Fibroblast of lung (primary cell): ENCODE results near the gene VAMP4. TPM values are rescaled to one million over a fixed set of nuclear protein-coding genes. Genes with fewer than 3 reads are reported as not detected.
"Not testable (repeated sequence)": the region's sequence is repeated elsewhere in the genome, so short reads cannot be mapped to it uniquely, and the experiment has no call there.

Experiments
- DNase-seq, 2 donors: peaks; one replicate each; pipeline versions ENCODE4 v3.0.0 to v3.0.0-alpha.2; 2010; ENCODE audit warnings: low read depth in 2 of 2
- H2AFZ ChIP-seq: 2 replicates; pipeline ENCODE4 v1.5.1; 2012; ENCODE audit warnings: low read length, control low read depth, inconsistent platforms
- H3K27ac ChIP-seq: 2 replicates; pipeline ENCODE4 v1.5.1; 2011; ENCODE audit warnings: low read length, control low read depth; ENCODE audit not compliant: insufficient read depth
- H3K27me3 ChIP-seq: 2 replicates; pipeline ENCODE4 v1.5.1; 2011; ENCODE audit warnings: mild to moderate bottlenecking, low read length; ENCODE audit not compliant: control insufficient read depth, insufficient read depth
- H3K36me3 ChIP-seq: 2 replicates; pipeline ENCODE4 v1.5.1; 2011; ENCODE audit warnings: low read length; ENCODE audit not compliant: control insufficient read depth, insufficient read depth
- H3K4me1 ChIP-seq: 2 replicates; pipeline ENCODE4 v1.5.1; 2011; ENCODE audit warnings: low read length; ENCODE audit not compliant: control insufficient read depth, insufficient read depth; ENCODE audit errors: extremely low read depth
- H3K4me2 ChIP-seq: 2 replicates; pipeline ENCODE4 v1.5.1; 2011; ENCODE audit warnings: low read length, control low read depth; ENCODE audit not compliant: insufficient read depth; ENCODE audit errors: extremely low read depth
- H3K4me3 ChIP-seq, 4 experiments: fragments of 200-600 bp in 1 of 4; sonication (generic) in 1 of 4; replicated peaks in 1 of 4; 2 replicates each; pipeline ENCODE4 v1.5.1; 2011 to 2016; ENCODE audit warnings: low read length in 4 of 4, low read depth in 3 of 4, mild to moderate bottlenecking in 3 of 4, control low read depth in 2 of 4, inconsistent platforms in 1 of 4, mixed read lengths in 1 of 4; ENCODE audit not compliant: insufficient read depth in 1 of 4; ENCODE audit errors: control extremely low read depth in 1 of 4
- H3K79me2 ChIP-seq: 2 replicates; pipeline ENCODE4 v1.5.1; 2012; ENCODE audit warnings: mild to moderate bottlenecking, low read length, inconsistent platforms; ENCODE audit not compliant: control insufficient read depth, insufficient read depth
- H3K9ac ChIP-seq: 2 replicates; pipeline ENCODE4 v1.5.1; 2011; ENCODE audit warnings: mild to moderate bottlenecking, low read length, control low read depth; ENCODE audit not compliant: insufficient read depth
- H3K9me3 ChIP-seq: 2 replicates; pipeline ENCODE4 v1.5.1; 2012; ENCODE audit warnings: low read depth, low read length; ENCODE audit not compliant: control insufficient read depth, insufficient read depth
- H4K20me1 ChIP-seq: 2 replicates; pipeline ENCODE4 v1.5.1; 2011; ENCODE audit warnings: low read length; ENCODE audit not compliant: control insufficient read depth, insufficient read depth; ENCODE audit errors: extremely low read depth
- CTCF ChIP-seq, 2 donors: IDR thresholded peaks in 1 of 2; conservative IDR thresholded peaks in 1 of 2; 1 replicate in 1 of 2; 2 replicates in 1 of 2; pipeline ENCODE4 v1.5.1; 2011 to 2012; ENCODE audit warnings: low read length in 2 of 2, control low read depth in 1 of 2, inconsistent platforms in 1 of 2, low read depth in 1 of 2, mild to moderate bottlenecking in 1 of 2
- EZH2 ChIP-seq: IDR thresholded peaks from 2 replicates; pipeline ENCODE4 v1.5.1; 2012; ENCODE audit warnings: low read length, control low read depth, mild to moderate bottlenecking; ENCODE audit errors: missing control alignments
- polyA plus RNA-seq, 2 donors: library from polyadenylated mRNA; depleted of rRNA in 1 of 2; stranded (reverse) in 1 of 2; unstranded in 1 of 2; fragments of >200 nt; gene quantifications; 2 replicates each; pipeline ENCODE4 v1.2.1, GENCODE V29; 2011 to 2012; ENCODE audit warnings: missing spikeins in 1 of 2
- total RNA-seq: library from RNA; depleted of rRNA; stranded (reverse); fragments of >200 nt; gene quantifications from 2 replicates; pipeline ENCODE4 v1.2.1, GENCODE V29; 2014

Gene VAMP4
- total and polyA plus RNA-seq, 2 donors (not counting 1 experiment from before 2014, with no cell fraction given): 29.0 to 32.9 TPM

GRCh38 chr1:171736196-171736595 lies 5.7 kb downstream of the VAMP4 start:
- DNase-seq: no peak
- Histone ChIP-seq H3K4me3 (no peak overlapping the region), H3K4me1 (peaks cover 7% of the 10 kb centered on the region), H4K20me1 (no peaks in the 10 kb centered on the region), H3K79me2 (peaks cover 43% of the 10 kb centered on the region), H3K4me2 (no peak overlapping the region), H3K27ac (no peak overlapping the region), H2AFZ (no peak overlapping the region), H3K9ac (no peak overlapping the region), H3K36me3 (peaks cover 1% of the 10 kb centered on the region), H3K27me3 (no peaks in the 10 kb centered on the region), H3K9me3 (no peaks in the 10 kb centered on the region)
- TF ChIP-seq CTCF (conservative IDR thresholded peaks at IDR 0.05 in 1 of 2, IDR thresholded peaks at IDR 0.05 in 1 of 2; ENCODE audit: low read depth in 1 of 2, low read length in 2 of 2) (no peak), EZH2 (no peak)

GRCh38 chr1:171730052-171730451 lies 11.8 kb downstream of the VAMP4 start:
- Histone ChIP-seq H3K9ac (no peak overlapping the region), H3K4me1 (no peaks in the 10 kb centered on the region), H3K27me3 (no peaks in the 10 kb centered on the region), H3K27ac (no peak overlapping the region), H3K79me2 (peaks cover 19% of the 10 kb centered on the region), H3K4me2 (no peak overlapping the region), H4K20me1 (no peaks in the 10 kb centered on the region), H3K36me3 (no peaks in the 10 kb centered on the region), H3K4me3 (no peak overlapping the region), H3K9me3 (no peaks in the 10 kb centered on the region), H2AFZ (no peak overlapping the region)
- no peak for DNase-seq
- TF ChIP-seq CTCF (conservative IDR thresholded peaks at IDR 0.05 in 1 of 2, IDR thresholded peaks at IDR 0.05 in 1 of 2; ENCODE audit: low read depth in 1 of 2, low read length in 2 of 2) (no peak), EZH2 (no peak)

- Histone ChIP-seq H3K9ac (no peak overlapping the region), H3K4me1 (no peaks in the 10 kb centered on the region), H3K27me3 (no peaks in the 10 kb centered on the region), H3K4me3 (no peak overlapping the region), H3K36me3 (no peaks in the 10 kb centered on the region), H3K27ac (no peak overlapping the region), H2AFZ (no peak overlapping the region), H4K20me1 (no peaks in the 10 kb centered on the region), H3K79me2 (peaks cover 16% of the 10 kb centered on the region), H3K9me3 (no peaks in the 10 kb centered on the region), H3K4me2 (no peak overlapping the region)
- DNase-seq: no peak
- TF ChIP-seq EZH2 (no peak), CTCF (conservative IDR thresholded peaks at IDR 0.05 in 1 of 2, IDR thresholded peaks at IDR 0.05 in 1 of 2; ENCODE audit: low read depth in 1 of 2, low read length in 2 of 2) (no peak)
These were observed 14.1 kb downstream of the VAMP4 start for GRCh38 chr1:171727778-171728177.

GRCh38 chr1:171723180-171723579 lies 18.7 kb downstream of the VAMP4 start:
- not testable (repeated sequence) for H3K9ac ChIP-seq, H3K79me2 ChIP-seq, H3K4me2 ChIP-seq, H3K27ac ChIP-seq, H3K9me3 ChIP-seq, DNase-seq, H3K36me3 ChIP-seq, H3K4me3 ChIP-seq, H2AFZ ChIP-seq, H3K27me3 ChIP-seq, H4K20me1 ChIP-seq, H3K4me1 ChIP-seq
